Stimulated activated CD4-positive, alpha-beta T cell treated with anti-CD3 and anti-CD28 coated beads, Interleukin-1b, Interleukin-23, amount 100 ng/mL, for 48 hours (primary cell): Measurements from ENCODE around the gene RAB25.
"Not testable (repeated sequence)": the region's sequence is repeated elsewhere in the genome, so short reads cannot be mapped to it uniquely, and the experiment has no call there.

ENCODE experiments used
- DNase-seq: peaks from one replicate; pipeline ENCODE4 v3.0.0-alpha.2; 2020

Gene RAB25

GRCh38 chr1:156060937-156061636 is at the start of gene RAB25:
RAB25 (plus strand) TSS chr1:156061160; CDS start chr1:156061401, 241 bp downstream.
- DNase-seq, result no peak

- no peak for DNase-seq
Measured at GRCh38 chr1:156012051-156012817, 48.7 kb upstream of the RAB25 start.

GRCh38 chr1:156014829-156015228 is 46.1 kb upstream of the RAB25 start:
- no peak for DNase-seq

GRCh38 chr1:156019946-156020292 is 41.0 kb upstream of the RAB25 start:
- no peak for DNase-seq

- peak; percentile 87 for DNase-seq
Measured at GRCh38 chr1:156020293-156021092, 40.5 kb upstream of the RAB25 start, which contains the start of gene SSR2. SSR2 (minus strand) TSS chr1:156020951; CDS start chr1:156020167, 784 bp downstream.

GRCh38 chr1:156021093-156021428 is 39.9 kb upstream of the RAB25 start:
- no peak for DNase-seq

GRCh38 chr1:156021954-156022353 is 39.0 kb upstream of the RAB25 start:
- no peak for DNase-seq

- DNase-seq, result no peak
Measured at GRCh38 chr1:156024801-156025200, 36.2 kb upstream of the RAB25 start.

GRCh38 chr1:156025876-156026275 is 35.1 kb upstream of the RAB25 start:
- DNase-seq, result peak; percentile 40

- no peak for DNase-seq
Measured at GRCh38 chr1:156026588-156026987, 34.4 kb upstream of the RAB25 start.

- DNase-seq, result no peak
Measured at GRCh38 chr1:156033011-156033410, 27.9 kb upstream of the RAB25 start.

GRCh38 chr1:156034991-156035390 is 26.0 kb upstream of the RAB25 start:
- DNase-seq, result not testable (repeated sequence)

GRCh38 chr1:156042828-156043227 is 18.1 kb upstream of the RAB25 start:
- no peak for DNase-seq

- DNase-seq, result no peak
Measured at GRCh38 chr1:156045076-156045475, 15.9 kb upstream of the RAB25 start.

- no peak for DNase-seq
Measured at GRCh38 chr1:156048663-156049258, 12.2 kb upstream of the RAB25 start.

GRCh38 chr1:156050376-156050775 is 10.6 kb upstream of the RAB25 start:
- no peak for DNase-seq

GRCh38 chr1:156051011-156051725 is 9.8 kb upstream of the RAB25 start:
- DNase-seq, result no peak

- DNase-seq, result peak; percentile 68
Measured at GRCh38 chr1:156052862-156053767, 7.8 kb upstream of the RAB25 start.

- DNase-seq, result peak; percentile 87
Measured at GRCh38 chr1:156053768-156054499, 7.0 kb upstream of the RAB25 start, which contains the start of gene UBQLN4. UBQLN4 (minus strand) TSS chr1:156053798; CDS start chr1:156053701, 97 bp downstream.

GRCh38 chr1:156054500-156055280 is 6.3 kb upstream of the RAB25 start, which contains the start of gene LAMTOR2:
LAMTOR2 (plus strand) TSS chr1:156054782; CDS start chr1:156054890, 108 bp downstream.
- DNase-seq, result peak; percentile 96
